ENCODE data around the gene SLC4A7. TPM values are rescaled to one million over a fixed set of nuclear protein-coding genes. Genes with fewer than 3 reads are reported as not detected.

Gene SLC4A7
- total and polyA plus RNA-seq, 2 donors (not counting 1 experiment from before 2014, with no cell fraction given): 9.4 to 46.9 TPM

GRCh38 chr3:27326202-27326601 is 158.0 kb downstream of the SLC4A7 start:
- H3K9ac ChIP-seq (ENCODE audit: low read length): no peak overlapping the region
- H2AFZ ChIP-seq (ENCODE audit: insufficient read depth, low read depth, low read length, poor library complexity, severe bottlenecking): no peak overlapping the region
- H3K36me3 ChIP-seq (replicated peaks in 1 of 2; ENCODE audit: control extremely low read depth in 1 of 2, control insufficient read depth in 1 of 2, extremely low read depth in 1 of 2, insufficient read depth in 2 of 2, low read length in 1 of 2): no peaks in the 10 kb centered on the region
- H3K4me1 Mint-ChIP-seq: no peaks in the 10 kb centered on the region
- no peaks in the 10 kb centered on the region for H3K27me3 ChIP-seq (replicated peaks in 1 of 4; ENCODE audit: control extremely low read depth in 1 of 4, control insufficient read depth in 3 of 4, insufficient read depth in 4 of 4, low read length in 3 of 4)
- H3K4me3 Mint-ChIP-seq: no peak overlapping the region
- H3K27ac Mint-ChIP-seq: no peak overlapping the region
- ATAC-seq (ENCODE audit: low read depth) (no peak), DNase-seq (no peak)
- H3K9me3 ChIP-seq (ENCODE audit: control extremely low read depth in 1 of 3, control insufficient read depth in 2 of 3, insufficient read depth in 1 of 3, low read length in 2 of 3): no peaks in the 10 kb centered on the region
- CTCF ChIA-PET: no interaction called here
- H3K79me2 ChIP-seq (ENCODE audit: control insufficient read depth, insufficient read depth, low read length): no peaks in the 10 kb centered on the region
- H3K27ac ChIP-seq (ENCODE audit: low read length in 2 of 2): no peak overlapping the region
- no peaks in the 10 kb centered on the region for H3K27me3 Mint-ChIP-seq
- WGBS (ENCODE audit: insufficient coverage): no CpG with 5 or more reads among the region's 1 CpG
- no peak overlapping the region for H3K4me3 ChIP-seq (ENCODE audit: control extremely low read depth in 1 of 5, extremely low read depth in 1 of 5, insufficient read depth in 1 of 5, low read depth in 2 of 5, low read length in 4 of 5)
- H4K20me1 ChIP-seq (ENCODE audit: control insufficient read depth, insufficient read depth, low read length, poor library complexity, severe bottlenecking): no peaks in the 10 kb centered on the region
- POLR2A ChIA-PET: no interaction called here
- no peaks in the 10 kb centered on the region for H3K9me3 Mint-ChIP-seq (ENCODE audit: insufficient read depth)
- no peak overlapping the region for H3K4me2 ChIP-seq (replicated peaks; ENCODE audit: low read depth, low read length, poor library complexity, severe bottlenecking)
- no peak for TF ChIP-seq EZH2 (IDR thresholded peaks at IDR 0.05; ENCODE audit: borderline replicate concordance, insufficient read depth, low read depth, low read length, poor library complexity, severe bottlenecking)
- TF ChIP-seq, protein P1, sequence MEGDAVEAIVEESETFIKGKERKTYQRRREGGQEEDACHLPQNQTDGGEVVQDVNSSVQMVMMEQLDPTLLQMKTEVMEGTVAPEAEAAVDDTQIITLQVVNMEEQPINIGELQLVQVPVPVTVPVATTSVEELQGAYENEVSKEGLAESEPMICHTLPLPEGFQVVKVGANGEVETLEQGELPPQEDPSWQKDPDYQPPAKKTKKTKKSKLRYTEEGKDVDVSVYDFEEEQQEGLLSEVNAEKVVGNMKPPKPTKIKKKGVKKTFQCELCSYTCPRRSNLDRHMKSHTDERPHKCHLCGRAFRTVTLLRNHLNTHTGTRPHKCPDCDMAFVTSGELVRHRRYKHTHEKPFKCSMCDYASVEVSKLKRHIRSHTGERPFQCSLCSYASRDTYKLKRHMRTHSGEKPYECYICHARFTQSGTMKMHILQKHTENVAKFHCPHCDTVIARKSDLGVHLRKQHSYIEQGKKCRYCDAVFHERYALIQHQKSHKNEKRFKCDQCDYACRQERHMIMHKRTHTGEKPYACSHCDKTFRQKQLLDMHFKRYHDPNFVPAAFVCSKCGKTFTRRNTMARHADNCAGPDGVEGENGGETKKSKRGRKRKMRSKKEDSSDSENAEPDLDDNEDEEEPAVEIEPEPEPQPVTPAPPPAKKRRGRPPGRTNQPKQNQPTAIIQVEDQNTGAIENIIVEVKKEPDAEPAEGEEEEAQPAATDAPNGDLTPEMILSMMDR (IDR thresholded peaks at IDR 0.05): no peak
- intact Hi-C loops (cut with micrococcal nuclease): no loop called here
- no peaks in the 10 kb centered on the region for H3K4me1 ChIP-seq (ENCODE audit: control insufficient read depth in 2 of 2, insufficient read depth in 2 of 2, low read length in 2 of 2)

DNA sequence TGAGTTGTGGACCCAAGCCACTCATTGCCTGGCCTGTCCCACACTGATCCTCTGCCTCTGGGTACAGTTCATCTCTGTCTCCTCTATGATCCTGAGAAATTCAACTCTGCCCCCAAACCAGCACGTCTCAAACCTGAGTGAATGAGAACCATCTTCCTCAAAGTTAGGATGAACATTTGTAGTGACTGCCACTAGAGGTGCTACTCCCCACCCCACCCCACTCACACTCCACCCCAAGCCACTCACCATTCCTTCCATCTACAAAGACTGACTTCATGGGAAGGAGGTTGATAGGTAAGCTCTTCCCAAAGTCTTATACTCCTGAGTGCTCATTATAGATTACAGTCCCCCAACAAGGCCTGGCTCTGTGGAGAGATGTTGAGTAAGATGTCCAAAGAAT is 158.8 kb downstream of the SLC4A7 start:
- H3K9ac ChIP-seq (ENCODE audit: low read length): no peak overlapping the region
- WGBS (ENCODE audit: insufficient coverage): no CpG with 5 or more reads among the region's 1 CpG
- H2AFZ ChIP-seq (ENCODE audit: insufficient read depth, low read depth, low read length, poor library complexity, severe bottlenecking): no peak overlapping the region
- H3K4me2 ChIP-seq (replicated peaks; ENCODE audit: low read depth, low read length, poor library complexity, severe bottlenecking): no peak overlapping the region
- H4K20me1 ChIP-seq (ENCODE audit: control insufficient read depth, insufficient read depth, low read length, poor library complexity, severe bottlenecking): no peaks in the 10 kb centered on the region
- Mint-ChIP-seq H3K9me3 (ENCODE audit: insufficient read depth) (no peaks in the 10 kb centered on the region), H3K4me3 (no peak overlapping the region), H3K27ac (no peak overlapping the region), H3K4me1 (no peaks in the 10 kb centered on the region), H3K27me3 (no peaks in the 10 kb centered on the region)
- no peak overlapping the region for H3K4me3 ChIP-seq (ENCODE audit: control extremely low read depth in 1 of 5, extremely low read depth in 1 of 5, insufficient read depth in 1 of 5, low read depth in 2 of 5, low read length in 4 of 5)
- ATAC-seq (ENCODE audit: low read depth) (no peak), DNase-seq (no peak)
- no peak overlapping the region for H3K27ac ChIP-seq (ENCODE audit: low read length in 2 of 2)
- no peaks in the 10 kb centered on the region for H3K79me2 ChIP-seq (ENCODE audit: control insufficient read depth, insufficient read depth, low read length)
- no peaks in the 10 kb centered on the region for H3K27me3 ChIP-seq (replicated peaks in 1 of 4; ENCODE audit: control extremely low read depth in 1 of 4, control insufficient read depth in 3 of 4, insufficient read depth in 4 of 4, low read length in 3 of 4)
- TF ChIP-seq, protein P1 (IDR thresholded peaks at IDR 0.05): no peak
- no peak for TF ChIP-seq EZH2 (IDR thresholded peaks at IDR 0.05; ENCODE audit: borderline replicate concordance, insufficient read depth, low read depth, low read length, poor library complexity, severe bottlenecking)
- no peaks in the 10 kb centered on the region for H3K9me3 ChIP-seq (ENCODE audit: control extremely low read depth in 1 of 3, control insufficient read depth in 2 of 3, insufficient read depth in 1 of 3, low read length in 2 of 3)
- ChIA-PET POLR2A (no interaction called here), CTCF (no interaction called here)
- no peaks in the 10 kb centered on the region for H3K36me3 ChIP-seq (replicated peaks in 1 of 2; ENCODE audit: control extremely low read depth in 1 of 2, control insufficient read depth in 1 of 2, extremely low read depth in 1 of 2, insufficient read depth in 2 of 2, low read length in 1 of 2)
- intact Hi-C loops (cut with micrococcal nuclease): no loop called here
- no peaks in the 10 kb centered on the region for H3K4me1 ChIP-seq (ENCODE audit: control insufficient read depth in 2 of 2, insufficient read depth in 2 of 2, low read length in 2 of 2)
